Activated CD4-positive, alpha-beta memory T cell treated with anti-CD3 and anti-CD28 coated beads for 36 hours (primary cell): ENCODE measurements around the gene SMPD1. TPM values are rescaled to one million over a fixed set of nuclear protein-coding genes. Genes with fewer than 3 reads are reported as not detected.

Source experiments
- CTCF ChIA-PET: fragments of 350-600 bp; sonication (Branson Sonifier 250); formaldehyde crosslinking; loops from one replicate; lab custom pipeline; 2021; ENCODE audit warnings: antibody characterized with exemption, inconsistent platforms; lab: Charles Lee
- POLR2A ChIA-PET: fragments of 350-600 bp; sonication (Branson Sonifier 250); formaldehyde crosslinking; loops from one replicate; lab custom pipeline; 2021; ENCODE audit warnings: antibody characterized with exemption; lab: Charles Lee
- DNase-seq: peaks from one replicate; pipeline ENCODE4 v3.0.0-alpha.2; 2020
- H3K27ac Mint-ChIP-seq: one replicate; pipeline ENCODE4 v1.8.0; 2021; ENCODE audit warnings: mixed read lengths
- H3K27me3 Mint-ChIP-seq: one replicate; pipeline ENCODE4 v1.8.0; 2021; ENCODE audit warnings: mixed read lengths
- H3K36me3 Mint-ChIP-seq: one replicate; pipeline ENCODE4 v1.8.0; 2021; ENCODE audit warnings: mixed read lengths
- H3K4me1 Mint-ChIP-seq: one replicate; pipeline ENCODE4 v1.8.0; 2021; ENCODE audit warnings: low read depth, mixed read lengths
- H3K4me3 Mint-ChIP-seq: one replicate; pipeline ENCODE4 v1.8.0; 2021; ENCODE audit warnings: mild to moderate bottlenecking, mixed read lengths
- H3K9me3 Mint-ChIP-seq: one replicate; pipeline ENCODE4 v1.8.0; 2021; ENCODE audit warnings: mixed read lengths
- intact Hi-C: fragments of 100-400 bp; cut with micrococcal nuclease; formaldehyde crosslinking; loops from one replicate; pipeline ENCODE4 v1.15.1; 2023
- total RNA-seq, 2 experiments: library from RNA; stranded (reverse); gene quantifications; one replicate each; pipeline ENCODE4 v1.2.3, GENCODE V29; 2021

Gene SMPD1
- 10 to 100 TPM; 23.4 to 23.8 TPM for total RNA-seq

GRCh38 chr11:6389905-6390717 is at the start of gene SMPD1:
TSS of gene SMPD1 (plus strand) at chr11:6390474. CDS start at chr11:6390599, 125 bp downstream.
- ChIA-PET POLR2A (interaction anchor here (0.6 to 3.3 kb wide), 15 partner anchors 11 to 357 kb away, joined by 3 to 51 read pairs (median 5); partner anchors contain the start of genes APBB1, ARFIP2, MRPL17 and TAF10), CTCF (interaction anchor here (0.6 to 8.6 kb wide), 9 partner anchors 10 to 222 kb away, joined by 3 to 65 read pairs (median 7); partner anchors contain the start of gene TAF10)
- Mint-ChIP-seq H3K4me3 (peak within 1 kb of the TSS; percentile 85), H3K27ac (peak within 1 kb of the TSS; percentile 94), H3K4me1 (peaks cover 45% of the 10 kb centered on the region), H3K9me3 (no peaks in the 10 kb centered on the region), H3K27me3 (no peaks in the 10 kb centered on the region), H3K36me3 (peaks cover 9% of the 10 kb centered on the region)
- intact Hi-C loops, result loop anchor here (1.0 to 5.0 kb wide), 11 partner anchors 12 to 357 kb away; partner anchors contain the start of genes APBB1, ARFIP2, CAVIN3 and FHIP1B
- peak; percentile 96 for DNase-seq

GRCh38 chr11:6345366-6345765 is 44.9 kb upstream of the SMPD1 start:
- POLR2A ChIA-PET, result no interaction called here
- intact Hi-C loops, result no loop called here
- H3K36me3 Mint-ChIP-seq, result no peaks in the 10 kb centered on the region
- no peaks in the 10 kb centered on the region for H3K9me3 Mint-ChIP-seq
- H3K27me3 Mint-ChIP-seq, result peaks cover 1% of the 10 kb centered on the region
- no peak overlapping the region for H3K4me3 Mint-ChIP-seq
- H3K27ac Mint-ChIP-seq, result no peak overlapping the region
- no peaks in the 10 kb centered on the region for H3K4me1 Mint-ChIP-seq
- no peak for DNase-seq
- CTCF ChIA-PET, result interaction anchor here (1.2 to 1.7 kb wide), 4 partner anchors 8 to 94 kb away, joined by 4 to 7 read pairs (median 5); no protein-coding TSS in a partner anchor

GRCh38 chr11:6350043-6350442 is 40.2 kb upstream of the SMPD1 start:
- no peaks in the 10 kb centered on the region for H3K36me3 Mint-ChIP-seq
- H3K9me3 Mint-ChIP-seq, result no peaks in the 10 kb centered on the region
- intact Hi-C loops, result loop anchor here (5.0 to 10.0 kb wide), 3 partner anchors 358 to 663 kb away; partner anchors contain the start of genes TRIM22 and TRIM5
- H3K27ac Mint-ChIP-seq, result no peak overlapping the region
- peaks cover 24% of the 10 kb centered on the region for H3K4me1 Mint-ChIP-seq
- DNase-seq, result no peak
- ChIA-PET CTCF (interaction anchor here (1.2 to 7.4 kb wide), 5 partner anchors 13 to 90 kb away, joined by 3 to 179 read pairs (median 5); partner anchors contain the start of gene CAVIN3), POLR2A (no interaction called here)
- no peak overlapping the region for H3K4me3 Mint-ChIP-seq
- peaks cover 1% of the 10 kb centered on the region for H3K27me3 Mint-ChIP-seq

GRCh38 chr11:6350486-6350885 is 39.8 kb upstream of the SMPD1 start:
- Mint-ChIP-seq H3K36me3 (no peaks in the 10 kb centered on the region), H3K9me3 (no peaks in the 10 kb centered on the region), H3K4me3 (no peak overlapping the region), H3K4me1 (peaks cover 24% of the 10 kb centered on the region), H3K27me3 (peaks cover 1% of the 10 kb centered on the region), H3K27ac (no peak overlapping the region)
- DNase-seq, result no peak
- POLR2A ChIA-PET, result interaction anchor here (0.6 to 2.2 kb wide), 3 partner anchors 25 to 33 kb away, joined by 3 to 29 read pairs (median 4); partner anchors contain the start of gene CAVIN3
- intact Hi-C loops, result loop anchor here (5.0 to 10.0 kb wide), 3 partner anchors 358 to 663 kb away; partner anchors contain the start of genes TRIM22 and TRIM5
- CTCF ChIA-PET, result interaction anchor here (1.3 to 8.4 kb wide), 5 partner anchors 13 to 98 kb away, joined by 3 to 183 read pairs (median 76); partner anchors contain the start of gene CAVIN3

- Mint-ChIP-seq H3K4me1 (peaks cover 30% of the 10 kb centered on the region), H3K27ac (peak overlapping the region; percentile 4), H3K9me3 (no peaks in the 10 kb centered on the region), H3K36me3 (no peaks in the 10 kb centered on the region), H3K27me3 (peaks cover 1% of the 10 kb centered on the region), H3K4me3 (no peak overlapping the region)
- ChIA-PET POLR2A (interaction anchor here (0.7 to 2.2 kb wide), 5 partner anchors 11 to 39 kb away, joined by 3 to 29 read pairs (median 3); partner anchors contain the start of genes CAVIN3 and SMPD1), CTCF (interaction anchor here (0.7 to 8.4 kb wide), 17 partner anchors 9 to 461 kb away, joined by 3 to 183 read pairs (median 4); partner anchors contain the start of genes CAVIN3, CCKBR and FHIP1B)
- DNase-seq, result peak; percentile 72
- intact Hi-C loops, result loop anchor here (1.0 to 10.0 kb wide), 7 partner anchors 30 to 875 kb away; partner anchors contain the start of genes TRIM22 and TRIM5
These were observed 38.4 kb upstream of the SMPD1 start for GRCh38 chr11:6351782-6352382.

GRCh38 chr11:6353367-6353987 is 36.8 kb upstream of the SMPD1 start:
- Mint-ChIP-seq H3K27me3 (no peaks in the 10 kb centered on the region), H3K9me3 (no peaks in the 10 kb centered on the region), H3K4me3 (no peak overlapping the region), H3K27ac (no peak overlapping the region), H3K4me1 (peaks cover 44% of the 10 kb centered on the region), H3K36me3 (no peaks in the 10 kb centered on the region)
- DNase-seq, result peak; percentile 72
- intact Hi-C loops, result loop anchor here (1.0 to 10.0 kb wide), 8 partner anchors 55 to 877 kb away; partner anchors contain the start of genes TRIM22 and TRIM5
- ChIA-PET CTCF (interaction anchor here (0.5 to 8.4 kb wide), 39 partner anchors 9 to 877 kb away, joined by 3 to 183 read pairs (median 4); partner anchors contain the start of genes C11orf42, CAVIN3 and CCKBR), POLR2A (interaction anchor here (0.9 to 1.2 kb wide), 2 partner anchors 33 to 83 kb away, joined by 3 to 6 read pairs; partner anchors contain the start of gene CAVIN3)

GRCh38 chr11:6354651-6355485 is 35.4 kb upstream of the SMPD1 start:
- DNase-seq, result no peak
- intact Hi-C loops, result loop anchor here (5.0 to 10.0 kb wide), 3 partner anchors 363 to 668 kb away; partner anchors contain the start of genes TRIM22 and TRIM5
- Mint-ChIP-seq H3K27me3 (no peaks in the 10 kb centered on the region), H3K4me1 (peaks cover 44% of the 10 kb centered on the region), H3K9me3 (no peaks in the 10 kb centered on the region), H3K4me3 (no peak overlapping the region), H3K36me3 (no peaks in the 10 kb centered on the region), H3K27ac (no peak overlapping the region)
- CTCF ChIA-PET, result interaction anchor here (0.6 to 8.4 kb wide), 23 partner anchors 8 to 362 kb away, joined by 3 to 183 read pairs (median 5); partner anchors contain the start of genes CAVIN3 and CCKBR
- POLR2A ChIA-PET, result no interaction called here

- Mint-ChIP-seq H3K27me3 (no peaks in the 10 kb centered on the region), H3K27ac (no peak overlapping the region), H3K36me3 (no peaks in the 10 kb centered on the region), H3K4me1 (peaks cover 37% of the 10 kb centered on the region), H3K9me3 (no peaks in the 10 kb centered on the region), H3K4me3 (no peak overlapping the region)
- POLR2A ChIA-PET, result interaction anchor here (1.2 kb wide), 1 partner anchor 37 kb away, joined by 5 read pairs; the partner anchor contains the start of gene CAVIN3
- DNase-seq, result no peak
- intact Hi-C loops, result loop anchor here (1.0 to 10.0 kb wide), 3 partner anchors 35 to 542 kb away; partner anchors contain the start of gene FHIP1B
- CTCF ChIA-PET, result interaction anchor here (8.4 kb wide), 1 partner anchor 104 kb away, joined by 183 read pairs; no protein-coding TSS in a partner anchor
These were observed 33.7 kb upstream of the SMPD1 start for GRCh38 chr11:6356503-6357055.

GRCh38 chr11:6357222-6357621 is 33.1 kb upstream of the SMPD1 start:
- ChIA-PET POLR2A (interaction anchor here (1.2 kb wide), 1 partner anchor 37 kb away, joined by 5 read pairs; the partner anchor contains the start of gene CAVIN3), CTCF (interaction anchor here (1.0 to 8.4 kb wide), 3 partner anchors 22 to 105 kb away, joined by 4 to 183 read pairs (median 5); no protein-coding TSS in a partner anchor)
- Mint-ChIP-seq H3K4me1 (peaks cover 31% of the 10 kb centered on the region), H3K36me3 (no peaks in the 10 kb centered on the region), H3K4me3 (no peak overlapping the region), H3K27ac (no peak overlapping the region), H3K9me3 (no peaks in the 10 kb centered on the region), H3K27me3 (no peaks in the 10 kb centered on the region)
- DNase-seq, result peak; percentile 81
- intact Hi-C loops, result loop anchor here (1.0 to 10.0 kb wide), 3 partner anchors 36 to 542 kb away; partner anchors contain the start of gene FHIP1B
